ENCODE data around the gene ADARB1. TPM values are rescaled to one million over a fixed set of nuclear protein-coding genes. Genes with fewer than 3 reads are reported as not detected.

Gene ADARB1
- total RNA-seq, 1 experiment from 2014 or later: 15.8 TPM

GRCh38 chr21:45161038-45161945 lies 86.9 kb downstream of the ADARB1 start:
- H2AK5ac ChIP-seq (ENCODE audit: insufficient read length, low read length): no peak overlapping the region
- H3K4me2 ChIP-seq (ENCODE audit: insufficient read depth, insufficient read length, low read length): no peak overlapping the region
- Mint-ChIP-seq H3K9me3 (peaks cover 3% of the 10 kb centered on the region in 2 experiments; a peak in 1 of 5 replicates), H3K27ac (no peak overlapping the region; a peak in 1 of 7 replicates), H3K4me3 (no peak overlapping the region), H3K36me3 (ENCODE audit: insufficient read depth in 1 of 3, low read depth in 3 of 3) (peaks cover 0 to 4% (median 2%) of the 10 kb centered on the region in 3 experiments; a peak in 2 of 7 replicates), H3K27me3 (ENCODE audit: low read depth) (no peaks in the 10 kb centered on the region), H3K4me1 (peaks cover 32 to 34% of the 10 kb centered on the region in 2 experiments)
- no peak overlapping the region for H3K27ac ChIP-seq (ENCODE audit: insufficient read length, low read depth, low read length)
- H3K18ac ChIP-seq (ENCODE audit: insufficient read length, low read depth, low read length): no peak overlapping the region
- no peak overlapping the region for H3K14ac ChIP-seq (ENCODE audit: insufficient read depth, low read length)
- H3K4me1 ChIP-seq (ENCODE audit: insufficient read depth, low read length): no peaks in the 10 kb centered on the region; the same call in 1 of the 2 replicates
- peak; percentile 37 for DNase-seq
- no peak overlapping the region for H2BK12ac ChIP-seq (ENCODE audit: insufficient read length, low read depth, low read length)
- no peak overlapping the region for H3K9ac ChIP-seq (ENCODE audit: extremely low read depth, insufficient read length, low read length)
- H3K56ac ChIP-seq (ENCODE audit: insufficient read length, low read depth, low read length): no peak overlapping the region
- no peak overlapping the region for H4K8ac ChIP-seq (replicated peaks; ENCODE audit: insufficient read length, low read depth, low read length)
- no peaks in the 10 kb centered on the region for H3K9me3 ChIP-seq (ENCODE audit: control insufficient read depth, low read depth, low read length)
- peaks cover 3% of the 10 kb centered on the region for H4K20me1 ChIP-seq (ENCODE audit: control insufficient read depth, insufficient read depth, insufficient read length)
- no peak overlapping the region for H4K91ac ChIP-seq (ENCODE audit: insufficient read length, low read depth, low read length)
- no peak overlapping the region for H2BK120ac ChIP-seq (ENCODE audit: low read depth, low read length, poor library complexity, severe bottlenecking)
- H2AFZ ChIP-seq (ENCODE audit: low read length): no peak overlapping the region
- no peak overlapping the region for H4K5ac ChIP-seq (ENCODE audit: insufficient read length, low read depth, low read length)
- no peaks in the 10 kb centered on the region for H3K79me1 ChIP-seq (ENCODE audit: insufficient read depth, low read depth, low read length, poor library complexity, severe bottlenecking)
- no peak overlapping the region for H2BK5ac ChIP-seq (ENCODE audit: insufficient read length, low read length)
- no peaks in the 10 kb centered on the region for H3K23me2 ChIP-seq (ENCODE audit: insufficient read length, low read depth, low read length, poor library complexity, severe bottlenecking)
- H3T11ph ChIP-seq (ENCODE audit: low read length): no peak overlapping the region
- H3K23ac ChIP-seq (ENCODE audit: insufficient read length, low read depth, low read length): no peak overlapping the region
- TF ChIP-seq, protein P1, sequence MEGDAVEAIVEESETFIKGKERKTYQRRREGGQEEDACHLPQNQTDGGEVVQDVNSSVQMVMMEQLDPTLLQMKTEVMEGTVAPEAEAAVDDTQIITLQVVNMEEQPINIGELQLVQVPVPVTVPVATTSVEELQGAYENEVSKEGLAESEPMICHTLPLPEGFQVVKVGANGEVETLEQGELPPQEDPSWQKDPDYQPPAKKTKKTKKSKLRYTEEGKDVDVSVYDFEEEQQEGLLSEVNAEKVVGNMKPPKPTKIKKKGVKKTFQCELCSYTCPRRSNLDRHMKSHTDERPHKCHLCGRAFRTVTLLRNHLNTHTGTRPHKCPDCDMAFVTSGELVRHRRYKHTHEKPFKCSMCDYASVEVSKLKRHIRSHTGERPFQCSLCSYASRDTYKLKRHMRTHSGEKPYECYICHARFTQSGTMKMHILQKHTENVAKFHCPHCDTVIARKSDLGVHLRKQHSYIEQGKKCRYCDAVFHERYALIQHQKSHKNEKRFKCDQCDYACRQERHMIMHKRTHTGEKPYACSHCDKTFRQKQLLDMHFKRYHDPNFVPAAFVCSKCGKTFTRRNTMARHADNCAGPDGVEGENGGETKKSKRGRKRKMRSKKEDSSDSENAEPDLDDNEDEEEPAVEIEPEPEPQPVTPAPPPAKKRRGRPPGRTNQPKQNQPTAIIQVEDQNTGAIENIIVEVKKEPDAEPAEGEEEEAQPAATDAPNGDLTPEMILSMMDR (conservative IDR thresholded peaks at IDR 0.05): no peak
- WGBS (ENCODE audit: extremely low coverage, insufficient read length, low lambda C conversion rate): no CpG with 5 or more reads among the region's 18 CpGs
- H3K79me2 ChIP-seq (ENCODE audit: insufficient read depth, low read length): no peaks in the 10 kb centered on the region
- H2BK15ac ChIP-seq (ENCODE audit: low read depth, low read length): no peak overlapping the region
- H3K4ac ChIP-seq (ENCODE audit: low read depth, low read length): no peak overlapping the region
- no peak overlapping the region for H2BK20ac ChIP-seq (ENCODE audit: low read depth, low read length, poor library complexity, severe bottlenecking)
- H3K27me3 ChIP-seq (ENCODE audit: insufficient read depth, low read length): no peaks in the 10 kb centered on the region
